GDM1 (cell line): ENCODE results near the gene MLANA.

ENCODE experiments used
- DNase-seq: peaks from one replicate; lab custom pipeline; 2025; lab: John Stamatoyannopoulos, UW

MLANA gene

DNA sequence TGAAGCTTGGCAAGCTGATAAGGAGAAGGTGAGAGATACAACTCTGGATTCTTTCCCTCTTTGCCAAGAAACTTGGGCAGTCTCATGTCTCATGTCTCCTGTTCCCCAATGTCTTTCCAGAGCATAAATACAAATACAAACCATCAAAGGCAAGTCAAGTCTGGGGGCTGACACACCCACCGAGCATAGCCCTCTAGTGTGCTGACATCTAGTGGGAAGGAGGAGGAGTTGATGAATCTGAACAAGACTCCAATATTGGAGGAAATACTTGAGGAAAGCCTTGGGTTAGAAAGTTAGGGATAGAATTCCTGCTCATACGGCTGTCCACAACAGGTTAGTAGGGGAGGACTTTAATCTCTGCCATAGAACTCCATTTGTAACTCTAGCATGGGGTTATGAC is 8.6 kb downstream of the MLANA start:
- DNase-seq = no peak

DNA sequence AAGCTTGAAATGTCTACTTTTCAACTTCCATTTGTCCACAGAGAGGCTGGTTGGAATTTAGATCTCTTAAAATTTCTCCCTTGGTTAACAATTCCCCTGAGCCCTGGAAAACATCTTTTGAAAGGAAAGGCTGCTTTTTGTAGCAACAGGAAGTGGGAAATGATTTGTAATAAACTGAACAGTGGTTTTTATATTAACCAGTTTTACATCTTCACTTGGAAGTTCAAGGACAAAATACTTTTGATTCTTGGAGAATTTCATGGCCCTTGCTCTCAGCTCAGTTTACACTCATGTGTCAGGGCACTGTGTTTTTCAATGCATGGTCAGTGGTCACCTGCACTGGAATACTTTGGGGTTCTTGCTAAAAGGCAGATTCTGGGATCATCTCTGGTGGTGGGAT is 9.9 kb downstream of the MLANA start:
- DNase-seq = no peak

DNA sequence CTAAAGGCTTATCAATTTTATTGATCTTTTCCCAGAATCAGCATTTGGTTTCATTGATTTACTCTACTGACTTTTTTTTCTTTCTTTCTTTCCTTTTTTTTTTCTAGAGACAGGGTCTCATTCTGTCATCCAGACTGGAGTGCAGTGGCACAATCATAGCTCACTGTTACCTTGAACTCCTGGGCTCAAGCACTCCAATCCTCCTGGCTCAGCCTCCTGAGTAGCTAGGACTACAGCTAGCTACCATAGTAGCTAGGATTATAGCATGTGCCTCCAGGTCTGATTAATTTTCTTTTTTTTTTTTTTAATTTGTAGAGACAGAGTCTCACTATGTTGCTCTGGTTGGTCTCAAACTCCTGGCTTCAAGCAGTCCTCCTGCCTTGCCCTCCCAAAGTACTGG is 11.7 kb downstream of the MLANA start:
- no peak for DNase-seq

DNA sequence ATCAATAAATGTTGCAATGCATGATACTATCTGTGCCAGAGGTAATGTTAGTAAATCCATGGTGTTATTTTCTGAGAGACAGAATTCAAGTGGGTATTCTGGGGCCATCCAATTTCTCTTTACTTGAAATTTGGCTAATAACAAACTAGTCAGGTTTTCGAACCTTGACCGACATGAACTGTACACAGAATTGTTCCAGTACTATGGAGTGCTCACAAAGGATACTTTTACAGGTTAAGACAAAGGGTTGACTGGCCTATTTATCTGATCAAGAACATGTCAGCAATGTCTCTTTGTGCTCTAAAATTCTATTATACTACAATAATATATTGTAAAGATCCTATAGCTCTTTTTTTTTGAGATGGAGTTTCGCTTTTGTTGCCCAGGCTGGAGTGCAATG is 18.2 kb downstream of the MLANA start:
- no peak for DNase-seq

DNA sequence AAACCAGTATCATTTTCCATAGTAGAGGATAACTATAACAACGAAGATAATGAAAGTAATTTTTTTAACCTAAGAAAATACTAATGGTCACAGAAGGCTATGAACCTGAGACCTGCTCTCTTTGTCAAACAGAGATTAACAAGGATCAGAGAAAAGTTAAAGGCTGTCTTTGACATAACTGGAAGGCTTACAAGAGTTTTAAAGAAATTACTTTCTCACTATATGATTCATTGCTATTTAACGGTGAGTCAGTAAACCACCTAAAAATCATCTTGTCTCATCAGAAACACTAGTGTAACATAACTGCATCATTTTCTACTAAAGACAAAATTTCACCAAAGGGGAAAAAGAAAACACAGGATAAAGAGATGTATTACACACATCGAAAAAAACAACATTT is 19.3 kb downstream of the MLANA start:
- no peak for DNase-seq

DNA sequence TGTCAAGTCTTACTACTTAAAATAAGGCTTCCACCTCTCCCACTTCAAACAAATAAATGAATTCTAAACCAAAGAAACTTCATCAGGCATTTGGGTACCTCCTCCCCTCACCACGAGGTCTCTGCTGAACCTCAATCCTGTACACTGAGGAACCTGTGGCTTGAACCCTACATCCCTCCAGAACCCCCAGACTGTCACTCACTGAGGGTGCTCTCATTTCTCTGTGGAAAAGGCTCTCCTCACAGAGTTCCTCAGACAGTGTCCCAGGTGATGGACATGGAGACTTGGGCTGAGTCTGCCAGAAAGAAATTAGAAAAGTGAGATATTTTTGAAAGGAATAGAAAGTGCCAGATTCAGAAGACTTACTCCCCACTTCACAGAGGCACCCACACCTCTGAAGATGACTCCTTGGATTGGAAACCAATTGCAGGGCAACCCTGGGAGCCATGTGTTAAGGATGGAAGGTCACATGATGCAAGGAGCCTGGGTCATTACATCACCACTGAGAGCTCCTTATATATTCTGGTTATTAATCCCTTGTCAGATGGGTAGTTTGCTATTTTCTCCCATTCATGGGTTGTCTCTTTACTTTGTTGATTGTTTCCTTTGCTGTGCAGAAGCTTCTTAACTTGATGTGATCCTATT is 19.8 kb downstream of the MLANA start:
- no peak for DNase-seq

DNA sequence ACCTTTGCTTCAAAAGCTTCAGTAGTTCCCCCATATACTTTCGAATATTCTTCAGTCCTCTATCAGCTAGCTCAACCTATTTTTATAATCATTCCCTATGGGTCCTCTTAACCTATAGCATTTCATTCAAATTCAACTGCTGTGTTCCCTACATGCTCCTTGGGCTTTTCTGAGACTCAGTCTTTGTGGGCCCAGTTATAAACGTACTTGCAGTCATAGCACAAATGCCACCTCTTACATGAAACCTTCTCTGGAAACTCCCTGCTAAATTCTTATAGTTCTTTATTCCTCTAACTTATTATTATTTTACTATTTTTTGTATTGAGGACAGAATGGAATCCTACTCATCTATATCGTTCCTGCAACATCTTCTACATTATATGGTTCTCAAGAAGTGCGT is 24.7 kb downstream of the MLANA start:
- DNase-seq = no peak

DNA sequence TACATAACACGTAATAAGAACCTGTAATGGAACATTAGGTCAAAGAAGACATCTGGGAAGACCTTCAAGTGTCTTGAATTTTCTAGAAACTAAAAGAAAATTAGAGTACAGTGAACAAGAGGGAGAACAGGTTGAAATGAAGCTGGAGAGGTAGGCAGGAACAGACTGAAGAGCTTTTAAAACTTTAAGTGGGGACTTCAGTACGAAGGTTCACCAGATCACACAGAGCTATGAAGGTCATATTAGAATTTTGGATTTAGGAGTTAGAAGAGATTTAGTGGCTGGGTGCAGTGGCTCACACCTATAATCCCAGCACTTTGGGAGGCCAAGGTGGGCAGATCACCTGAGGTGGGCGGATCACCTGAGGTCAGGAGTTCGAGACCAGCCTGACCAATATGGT is 26.6 kb downstream of the MLANA start:
- no peak for DNase-seq

DNA sequence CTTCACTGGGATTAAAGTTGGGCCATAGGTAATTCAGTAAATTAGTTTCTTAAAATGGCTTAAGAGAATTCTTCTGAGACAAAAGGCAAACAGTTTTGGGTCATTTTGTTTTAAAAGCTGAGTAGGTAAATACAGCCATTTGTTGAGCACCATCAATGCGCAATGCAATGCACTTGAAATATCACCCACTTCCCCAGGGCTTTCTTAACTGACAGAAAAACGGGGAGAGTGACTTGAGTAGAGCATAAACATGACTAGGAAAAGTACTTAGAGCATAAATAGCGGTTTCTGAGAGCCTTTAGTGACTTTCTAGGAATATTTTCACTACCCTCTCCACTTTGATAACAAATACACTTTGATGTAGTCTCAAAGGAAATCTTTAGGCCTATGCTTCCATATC is 27.2 kb downstream of the MLANA start:
- DNase-seq = no peak

DNA sequence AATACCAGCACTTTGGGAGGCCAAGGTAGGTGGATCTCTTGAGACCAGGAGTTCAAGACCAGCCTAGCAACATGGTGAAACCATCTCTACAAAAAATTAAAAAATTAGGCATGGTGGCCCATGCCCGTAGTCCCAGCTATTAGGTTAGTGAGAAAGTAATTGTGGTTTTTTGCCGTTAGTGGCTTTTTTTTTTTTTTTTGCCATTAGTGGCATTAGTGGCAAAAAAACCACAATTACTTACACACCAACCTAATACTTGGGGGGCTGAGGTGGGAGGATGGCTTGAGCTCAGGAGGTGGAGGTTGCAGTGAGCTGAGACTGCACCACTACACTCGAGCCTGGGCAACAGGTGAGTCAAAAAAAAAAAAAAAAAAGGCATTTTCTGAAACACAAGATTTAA is 27.8 kb downstream of the MLANA start:
- no peak for DNase-seq

DNA sequence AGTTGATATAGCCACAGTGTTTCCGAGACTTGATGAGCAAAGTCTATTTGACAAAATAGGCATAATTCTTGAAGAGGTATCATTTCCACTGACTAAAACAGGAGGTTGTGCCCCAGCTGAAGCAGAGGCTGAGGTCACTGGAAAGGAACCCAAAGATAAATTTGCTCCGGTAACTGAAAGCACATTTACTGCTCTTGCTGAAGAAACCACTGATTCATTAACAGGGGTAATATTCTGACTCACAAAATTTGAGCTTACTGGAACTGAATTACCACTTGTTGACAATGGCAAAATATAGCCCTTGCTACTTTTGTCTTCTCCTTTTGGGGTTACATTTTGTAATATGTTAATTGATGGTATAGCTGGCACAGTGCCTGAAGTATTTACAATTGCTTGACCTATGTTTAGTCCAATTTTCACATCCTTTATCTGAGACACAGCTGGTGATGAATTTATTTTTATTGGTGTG is 30.2 kb downstream of the MLANA start:
- no peak for DNase-seq

DNA sequence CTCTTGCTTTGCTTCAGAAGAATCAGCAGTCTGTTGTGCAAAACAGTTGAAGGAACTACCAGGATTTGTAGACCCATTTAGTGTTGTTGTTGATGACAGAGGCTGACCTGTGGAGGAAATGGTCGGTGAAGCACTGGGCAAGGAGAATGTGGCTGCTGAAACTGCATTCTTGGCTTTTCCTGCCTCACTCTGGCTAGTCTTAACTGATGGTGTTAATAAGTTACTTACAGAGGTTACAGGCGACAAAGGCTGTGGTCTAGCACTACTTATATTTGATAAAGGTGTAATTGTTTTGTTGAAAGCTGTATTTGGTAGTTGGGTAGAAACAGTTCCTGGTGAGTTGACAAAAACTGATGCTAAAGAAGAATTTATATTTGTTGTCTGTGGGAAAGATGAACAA is 31.5 kb downstream of the MLANA start:
- no peak for DNase-seq

DNA sequence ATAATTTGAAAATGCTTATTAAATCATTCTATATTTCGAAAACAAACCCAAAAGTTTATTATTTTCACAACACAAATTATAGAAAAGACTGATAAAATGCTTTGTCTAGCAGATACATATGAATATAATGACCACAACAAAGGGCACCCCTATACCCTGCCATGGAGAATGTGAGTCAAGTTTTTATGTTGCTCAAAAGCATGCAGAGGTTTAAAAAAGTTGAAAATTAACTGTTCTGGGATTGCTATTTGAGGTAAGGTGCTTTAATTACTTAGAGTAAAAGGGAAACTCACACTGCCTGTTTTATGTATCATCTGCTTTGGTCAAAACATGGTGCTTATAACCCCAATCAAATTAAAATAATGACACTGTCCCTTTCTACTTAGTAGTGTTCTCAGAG is 41.0 kb downstream of the MLANA start:
- no peak for DNase-seq

DNA sequence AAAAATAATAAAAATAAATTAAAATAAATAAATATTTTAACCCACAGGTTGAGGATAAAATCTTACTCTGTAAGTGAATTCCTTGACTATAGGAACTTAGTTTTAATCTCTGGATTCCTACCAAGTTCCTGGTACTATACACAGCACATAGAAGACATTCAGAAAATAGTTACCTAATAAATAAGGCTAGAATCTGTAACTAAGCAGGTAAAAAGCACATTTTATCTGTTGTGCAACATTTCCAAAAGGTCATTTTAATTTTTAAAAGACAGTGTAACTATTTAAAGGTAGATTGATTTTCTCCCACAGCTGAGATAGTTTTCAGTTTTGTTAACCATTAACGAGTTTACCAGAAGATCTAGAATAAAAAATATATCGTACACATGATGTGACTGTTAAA is 47.8 kb downstream of the MLANA start:
- DNase-seq = no peak

DNA sequence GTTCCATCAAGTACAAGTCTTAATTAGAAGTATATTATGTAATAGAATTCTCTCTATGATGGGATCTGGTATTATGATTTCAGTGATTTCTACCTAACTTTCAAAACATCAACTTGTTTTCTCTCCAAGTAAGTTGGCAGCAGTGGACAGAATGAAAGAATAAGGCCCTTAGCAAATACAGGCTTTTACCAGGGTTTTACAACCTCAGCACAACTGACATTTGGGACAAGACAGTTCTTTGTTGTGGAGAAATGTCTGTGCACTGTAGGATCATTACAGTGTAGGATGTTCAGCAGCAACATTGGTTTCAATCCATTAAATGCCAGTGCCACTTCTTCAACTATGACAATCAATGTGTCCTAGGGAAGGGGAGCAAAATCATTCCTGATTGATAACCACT is 48.8 kb downstream of the MLANA start:
- DNase-seq = no peak

DNA sequence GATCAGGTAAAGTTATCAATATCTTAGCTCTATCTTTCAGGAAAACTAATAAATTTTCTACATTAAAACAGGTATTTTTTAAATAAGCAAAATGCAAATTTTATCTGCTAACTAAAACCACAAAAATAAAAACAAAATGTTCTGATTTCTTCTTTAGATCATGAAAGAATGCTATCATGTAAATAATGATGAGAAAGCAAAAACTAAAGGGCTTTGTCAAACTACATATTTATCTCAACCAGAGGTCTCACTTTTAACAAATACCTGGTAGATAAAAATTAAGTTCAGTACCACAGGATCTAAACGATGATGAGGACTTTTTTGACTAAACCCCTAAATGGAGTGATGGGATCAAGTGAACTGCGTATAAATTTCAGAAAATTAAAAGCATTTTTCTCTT is 50.5 kb downstream of the MLANA start:
- DNase-seq = no peak

DNA sequence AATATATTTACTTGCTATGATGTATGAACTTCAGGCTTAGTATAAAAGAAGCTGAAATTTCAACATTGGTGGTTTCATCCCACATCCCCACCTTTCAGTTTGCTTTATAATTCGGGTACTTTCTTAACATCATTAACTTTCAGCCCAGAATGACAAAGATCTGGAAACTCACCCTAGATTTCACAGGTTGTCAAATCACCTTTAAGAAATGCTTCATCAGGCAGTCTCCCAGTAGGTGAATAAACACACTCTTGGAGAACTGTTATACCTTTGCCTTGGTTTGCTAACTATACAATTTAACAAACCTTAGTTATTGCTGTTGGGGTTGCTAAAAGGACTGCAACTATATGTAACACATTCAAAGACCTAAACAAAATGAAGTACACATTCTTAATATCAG is 54.4 kb downstream of the MLANA start:
- no peak for DNase-seq

DNA sequence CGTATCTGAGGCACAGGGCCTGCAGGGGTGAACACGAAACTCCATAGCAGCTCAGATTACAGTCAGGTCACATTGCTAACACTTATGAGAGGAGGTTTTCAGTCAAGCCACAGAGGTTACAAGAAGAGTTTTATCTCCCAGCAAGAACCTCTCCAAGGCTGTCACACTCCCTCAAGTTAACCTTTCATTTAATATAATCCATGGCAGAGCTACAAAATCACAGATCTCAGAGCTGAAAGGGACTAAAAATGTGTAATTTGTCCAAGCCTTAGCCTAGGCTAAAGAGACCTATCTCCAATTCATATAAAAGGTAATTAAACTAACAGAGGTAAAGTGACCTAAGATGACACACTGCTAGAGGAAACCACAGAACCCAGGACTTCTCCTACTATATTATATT is 57.2 kb downstream of the MLANA start:
- no peak for DNase-seq

DNA sequence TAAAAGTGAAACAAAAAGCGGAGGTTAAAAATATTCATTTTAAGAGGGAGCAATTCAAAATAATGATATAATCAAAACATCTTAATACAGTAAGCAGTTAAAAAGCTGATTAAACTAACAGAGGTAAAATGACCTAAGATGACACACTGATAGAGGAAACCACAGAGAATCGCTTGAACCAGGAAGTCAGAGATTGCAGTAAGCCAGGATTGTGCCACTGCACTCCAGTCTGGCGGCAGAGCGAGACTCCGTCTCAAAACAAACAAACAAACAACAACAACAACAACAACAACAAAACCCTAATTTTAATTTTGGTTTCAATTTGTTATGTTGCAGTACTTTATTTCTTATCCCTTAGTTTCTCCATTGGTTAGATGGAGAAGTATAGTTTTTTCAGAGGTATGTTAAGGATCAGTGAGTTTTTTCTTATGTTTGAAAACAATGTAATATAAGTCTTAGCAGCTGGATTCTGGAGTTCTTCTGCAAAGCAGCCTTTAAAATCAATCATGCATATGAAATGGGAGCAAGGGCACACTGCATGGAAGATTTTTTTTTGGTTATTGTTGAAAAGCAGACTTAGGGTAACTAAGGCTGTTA is 58.5 kb downstream of the MLANA start:
- no peak for DNase-seq

DNA sequence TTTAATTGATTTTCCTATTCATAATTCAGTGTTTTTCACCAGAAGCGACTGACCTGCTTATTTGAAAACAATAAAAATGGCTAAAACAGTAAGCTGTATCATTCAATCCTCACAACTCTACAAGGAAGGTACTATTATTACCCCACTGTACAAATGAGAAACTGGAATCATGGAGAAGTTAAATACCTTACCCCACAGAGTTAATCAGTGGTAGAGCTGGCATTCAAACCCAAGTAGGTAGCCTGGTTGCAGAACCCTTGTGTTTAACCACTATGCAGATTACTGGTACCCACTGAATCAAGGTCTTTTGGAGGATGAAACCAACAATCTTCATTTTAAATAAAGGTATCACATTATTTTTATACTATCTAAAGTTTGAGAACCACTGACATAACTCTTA is 59.6 kb downstream of the MLANA start:
- no peak for DNase-seq

DNA sequence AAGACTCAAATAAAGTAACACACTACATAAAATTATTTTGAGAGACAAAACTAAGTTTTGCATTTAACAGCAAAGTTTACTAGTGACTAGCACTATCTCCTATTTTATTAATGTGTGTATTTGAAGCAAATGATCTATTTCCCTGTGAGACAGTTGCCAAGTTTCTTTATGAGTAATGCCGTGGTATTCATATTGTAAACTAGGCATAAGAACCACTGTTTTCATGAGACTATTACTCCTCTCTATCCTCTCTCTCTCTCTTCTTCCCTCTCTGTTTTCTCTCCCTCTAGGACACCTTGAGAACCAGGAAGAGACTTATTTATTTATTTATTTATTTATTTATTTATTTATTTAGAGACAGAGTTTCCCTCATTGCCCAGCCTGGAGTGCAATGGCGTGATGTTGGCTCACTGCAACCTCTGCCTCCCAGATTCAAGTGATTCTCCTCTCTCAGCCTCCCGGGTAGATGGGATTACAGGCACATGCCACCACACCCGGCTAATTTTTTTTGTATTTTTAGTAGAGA is 61.1 kb downstream of the MLANA start:
- DNase-seq = no peak

DNA sequence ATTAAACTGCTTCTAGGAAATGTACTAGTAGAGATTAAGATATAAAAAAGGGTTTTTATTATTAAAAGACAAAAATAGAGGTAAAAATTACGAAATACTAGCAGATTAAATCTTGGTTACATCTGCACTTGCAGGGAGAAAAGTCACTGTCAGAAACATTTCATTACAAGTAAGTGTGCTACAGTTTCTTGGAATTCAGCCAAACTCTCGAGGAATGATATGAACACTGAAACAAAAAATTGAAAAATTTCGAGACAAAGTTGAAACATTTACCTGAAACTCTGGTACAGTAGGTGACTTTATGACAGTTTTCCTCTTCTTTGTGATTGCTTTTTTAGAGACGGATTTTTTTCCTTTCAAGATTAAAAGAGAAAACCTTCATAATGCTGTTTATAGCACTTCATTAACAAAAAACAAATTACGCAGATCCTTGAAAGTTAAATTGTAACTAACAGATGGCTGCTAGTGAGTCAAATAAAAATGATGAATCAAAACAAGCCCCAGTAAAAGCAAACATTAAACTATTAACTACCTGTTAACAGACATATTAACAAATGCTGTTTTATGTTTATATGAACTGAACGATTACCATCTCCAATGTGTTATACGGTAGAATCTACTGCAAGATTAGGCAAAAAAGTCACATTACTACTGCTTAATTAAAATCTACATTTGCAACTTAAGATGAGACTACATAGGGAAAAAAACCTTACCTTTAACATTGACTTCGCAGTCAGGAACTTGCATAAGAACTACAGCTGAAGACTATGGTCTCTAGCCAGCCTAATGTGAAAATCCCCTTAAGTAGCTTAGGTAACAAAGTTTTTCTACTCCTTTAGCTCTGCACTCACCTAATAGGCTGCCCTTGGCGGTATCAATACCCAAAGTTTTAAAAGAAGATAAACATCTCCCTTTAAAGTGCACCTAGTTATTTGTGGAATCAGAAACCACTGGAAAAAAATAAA is 63.3 kb downstream of the MLANA start:
- DNase-seq = no peak

DNA sequence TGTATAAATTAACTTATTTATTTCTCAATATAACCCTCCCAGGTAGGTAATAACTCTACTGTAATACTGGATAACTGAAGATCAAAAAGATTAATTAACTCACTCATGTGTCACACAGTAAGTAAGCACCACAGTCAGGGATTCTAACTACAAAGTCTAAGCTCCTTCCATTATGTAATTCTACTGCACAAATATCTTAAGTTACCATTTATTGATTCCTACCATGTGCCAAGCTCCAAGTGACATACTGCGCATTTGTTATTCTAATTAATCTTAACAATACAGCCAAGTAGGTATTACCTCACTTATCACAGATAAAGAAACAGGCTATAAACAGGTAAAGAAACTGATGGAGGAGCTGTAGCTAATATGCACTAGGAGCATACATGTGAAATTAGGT is 66.5 kb downstream of the MLANA start:
- no peak for DNase-seq
